H9 (cell line): ENCODE measurements around the gene DOCK9. TPM values are rescaled to one million over a fixed set of nuclear protein-coding genes. Genes with fewer than 3 reads are reported as not detected.

Experiments
- DNase-seq: peaks from one replicate; pipeline ENCODE4 v3.0.0-alpha.2; 2017
- H2AFZ ChIP-seq: one replicate; pipeline ENCODE4 v1.6.1; 2013; ENCODE audit warnings: mild to moderate bottlenecking, low read length, control low read depth, moderate library complexity
- H2AK5ac ChIP-seq: 2 replicates; pipeline ENCODE4 v1.6.1; 2013; ENCODE audit warnings: low read length, control low read depth, mixed read lengths; ENCODE audit not compliant: insufficient read length
- H2BK120ac ChIP-seq: one replicate; pipeline ENCODE4 v1.6.1; 2013; ENCODE audit warnings: low read depth, mild to moderate bottlenecking, low read length, control low read depth, inconsistent platforms; ENCODE audit not compliant: poor library complexity, severe bottlenecking
- H2BK12ac ChIP-seq: 2 replicates; pipeline ENCODE4 v1.6.1; 2013; ENCODE audit warnings: low read length, control low read depth, mixed read lengths, low read depth; ENCODE audit not compliant: insufficient read length
- H2BK15ac ChIP-seq: 2 replicates; pipeline ENCODE4 v1.6.1; 2013; ENCODE audit warnings: low read depth, low read length, control low read depth
- H2BK20ac ChIP-seq: one replicate; pipeline ENCODE4 v1.6.1; 2013; ENCODE audit warnings: low read depth, mild to moderate bottlenecking, low read length, control low read depth, inconsistent platforms; ENCODE audit not compliant: poor library complexity, severe bottlenecking
- H2BK5ac ChIP-seq: 2 replicates; pipeline ENCODE4 v1.6.1; 2013; ENCODE audit warnings: low read length, control low read depth, mixed read lengths; ENCODE audit not compliant: insufficient read length
- H3K14ac ChIP-seq: 2 replicates; pipeline ENCODE4 v1.6.1; 2013; ENCODE audit warnings: low read length, control low read depth; ENCODE audit not compliant: insufficient read depth
- H3K18ac ChIP-seq: 2 replicates; pipeline ENCODE4 v1.6.1; 2013; ENCODE audit warnings: low read depth, mild to moderate bottlenecking, mixed read lengths, low read length, control low read depth; ENCODE audit not compliant: insufficient read length
- H3K23ac ChIP-seq: 2 replicates; pipeline ENCODE4 v1.6.1; 2013; ENCODE audit warnings: low read length, control low read depth, mixed read lengths, low read depth; ENCODE audit not compliant: insufficient read length
- H3K23me2 ChIP-seq: 2 replicates; pipeline ENCODE4 v1.6.1; 2013; ENCODE audit warnings: low read depth, mild to moderate bottlenecking, mixed read lengths, low read length, control low read depth; ENCODE audit not compliant: insufficient read length, poor library complexity, severe bottlenecking
- H3K27ac ChIP-seq: 2 replicates; pipeline ENCODE4 v1.5.1; 2013; ENCODE audit warnings: low read length, control low read depth, mixed read lengths, low read depth; ENCODE audit not compliant: insufficient read length
- H3K27me3 ChIP-seq: 2 replicates; pipeline ENCODE4 v1.6.1; 2013; ENCODE audit warnings: low read length, control low read depth, inconsistent platforms; ENCODE audit not compliant: insufficient read depth
- H3K4ac ChIP-seq: 2 replicates; pipeline ENCODE4 v1.6.1; 2013; ENCODE audit warnings: low read depth, mild to moderate bottlenecking, control low read depth, inconsistent platforms, low read length, moderate library complexity
- H3K4me1 ChIP-seq: 2 replicates; pipeline ENCODE4 v1.6.1; 2013; ENCODE audit warnings: low read length, control low read depth, inconsistent platforms; ENCODE audit not compliant: insufficient read depth
- H3K4me2 ChIP-seq: 2 replicates; pipeline ENCODE4 v1.6.1; 2013; ENCODE audit warnings: low read length, control low read depth, mixed read lengths; ENCODE audit not compliant: insufficient read length, insufficient read depth
- H3K56ac ChIP-seq: 2 replicates; pipeline ENCODE4 v1.6.1; 2013; ENCODE audit warnings: low read depth, mild to moderate bottlenecking, mixed read lengths, low read length, control low read depth; ENCODE audit not compliant: insufficient read length
- H3K79me1 ChIP-seq: 2 replicates; pipeline ENCODE4 v1.6.1; 2013; ENCODE audit warnings: low read depth, mild to moderate bottlenecking, moderate library complexity, low read length, control low read depth, inconsistent platforms; ENCODE audit not compliant: insufficient read depth, poor library complexity, severe bottlenecking
- H3K79me2 ChIP-seq: 2 replicates; pipeline ENCODE4 v1.6.1; 2013; ENCODE audit warnings: low read length, control low read depth, inconsistent platforms; ENCODE audit not compliant: insufficient read depth
- H3K9ac ChIP-seq: 2 replicates; pipeline ENCODE4 v1.6.1; 2013; ENCODE audit warnings: low read length, control low read depth, mixed read lengths; ENCODE audit not compliant: insufficient read length; ENCODE audit errors: extremely low read depth
- H3K9me3 ChIP-seq: one replicate; pipeline ENCODE4 v1.6.1; 2013; ENCODE audit warnings: low read depth, low read length, inconsistent platforms; ENCODE audit not compliant: control insufficient read depth
- H3T11ph ChIP-seq: one replicate; pipeline ENCODE4 v1.6.1; 2013; ENCODE audit warnings: mild to moderate bottlenecking, low read length, control low read depth, inconsistent platforms
- H4K20me1 ChIP-seq: one replicate; pipeline ENCODE4 v1.6.1; 2013; ENCODE audit not compliant: control insufficient read depth, insufficient read length, insufficient read depth
- H4K5ac ChIP-seq: 2 replicates; pipeline ENCODE4 v1.6.1; 2013; ENCODE audit warnings: low read depth, mild to moderate bottlenecking, mixed read lengths, low read length, control low read depth; ENCODE audit not compliant: insufficient read length
- H4K8ac ChIP-seq: replicated peaks from 2 replicates; pipeline ENCODE4 v1.6.1; 2013; ENCODE audit warnings: low read length, control low read depth, mixed read lengths, low read depth; ENCODE audit not compliant: insufficient read length
- H4K91ac ChIP-seq: 2 replicates; pipeline ENCODE4 v1.6.1; 2013; ENCODE audit warnings: low read depth, mild to moderate bottlenecking, moderate library complexity, mixed read lengths, low read length, control low read depth; ENCODE audit not compliant: insufficient read length
- H3K27ac Mint-ChIP-seq, 3 experiments: 2 replicates in 2 of 3; 3 replicates in 1 of 3; pipeline ENCODE4 v1.8.0; 2020 to 2021; ENCODE audit warnings: mixed read lengths in 3 of 3, mild to moderate bottlenecking in 1 of 3, moderate library complexity in 1 of 3
- H3K27me3 Mint-ChIP-seq: 2 replicates; pipeline ENCODE4 v1.8.0; 2021; ENCODE audit warnings: low read depth, mild to moderate bottlenecking, moderate library complexity, mixed read lengths
- H3K36me3 Mint-ChIP-seq, 3 experiments: 2 replicates in 2 of 3; 3 replicates in 1 of 3; pipeline ENCODE4 v1.8.0; 2020 to 2021; ENCODE audit warnings: low read depth in 3 of 3, mixed read lengths in 3 of 3; ENCODE audit not compliant: insufficient read depth in 1 of 3
- H3K4me1 Mint-ChIP-seq, 2 experiments: 2 replicates each; pipeline ENCODE4 v1.8.0; 2020; ENCODE audit warnings: mixed read lengths in 2 of 2
- H3K4me3 Mint-ChIP-seq, 2 experiments: 2 replicates in 1 of 2; 3 replicates in 1 of 2; pipeline ENCODE4 v1.8.0; 2020 to 2021; ENCODE audit warnings: mild to moderate bottlenecking in 2 of 2, mixed read lengths in 2 of 2, moderate library complexity in 1 of 2
- H3K9me3 Mint-ChIP-seq, 2 experiments: 2 replicates in 1 of 2; 3 replicates in 1 of 2; pipeline ENCODE4 v1.8.0; 2020; ENCODE audit warnings: mild to moderate bottlenecking in 2 of 2, mixed read lengths in 2 of 2, moderate library complexity in 1 of 2
- WGBS: extraction: QIAGEN DNeasy Blood & Tissue Kit; methylation state at CpG from one replicate; pipeline ENCODE4 v1.1.7; 2013; ENCODE audit warnings: missing lambda C conversion rate, low lambda C conversion rate, mixed read lengths; ENCODE audit not compliant: insufficient read length; ENCODE audit errors: extremely low coverage; 5-methylcytosine and 5-hydroxymethylcytosine counted together
- total RNA-seq: library from RNA; stranded (reverse); gene quantifications from 2 replicates; pipeline ENCODE4 v1.2.1, GENCODE V29; 2021
- TF ChIP-seq, protein P1 (sequence below): fragments of 200-600 bp; sonication (generic); conservative IDR thresholded peaks from 3 replicates; pipeline ENCODE4 v1.8.0; 2021; ENCODE audit warnings: antibody characterized with exemption, mild to moderate bottlenecking

The DOCK9 gene
- total RNA-seq, 1 experiment from 2014 or later: 23.0 TPM

DNA sequence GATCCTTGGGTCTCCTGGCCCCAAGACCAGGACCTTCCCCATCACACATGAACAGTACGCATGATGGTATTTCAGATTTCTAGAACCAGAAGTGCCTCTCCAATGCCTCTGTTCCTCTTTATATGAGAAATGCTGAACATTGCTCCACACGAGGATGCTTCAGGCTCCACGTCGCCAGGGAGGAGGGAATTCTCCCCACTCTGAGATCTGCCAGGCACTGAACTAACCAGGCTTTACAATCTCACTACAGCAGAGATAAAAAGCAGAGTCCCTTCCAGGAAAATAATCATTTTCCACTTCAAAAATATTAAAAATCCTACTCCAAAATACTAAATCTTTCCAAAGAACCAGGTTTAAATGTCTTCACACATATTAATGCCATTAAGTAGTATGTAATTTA lies 10.4 kb downstream of the DOCK9 start:
- Histone ChIP-seq H3K4me1 (0 out of 2 replicates have a peak, but pooled peaks cover 2% of the 10 kb centered on the region), H3K9ac (no peak overlapping the region), H3K4ac (no peak overlapping the region), H2BK20ac (no peak overlapping the region), H3K27ac (no peak overlapping the region), H2BK12ac (no peak overlapping the region), H2AFZ (no peak overlapping the region), H2BK5ac (no peak overlapping the region), H2AK5ac (no peak overlapping the region), H4K91ac (no peak overlapping the region), H2BK120ac (no peak overlapping the region), H4K5ac (no peak overlapping the region), H3K79me1 (no peaks in the 10 kb centered on the region), H3K27me3 (no peaks in the 10 kb centered on the region), H3K18ac (no peak overlapping the region), H3T11ph (no peak overlapping the region), H2BK15ac (no peak overlapping the region), H3K23ac (no peak overlapping the region), H3K9me3 (no peaks in the 10 kb centered on the region), H3K4me2 (no peak overlapping the region), H4K20me1 (no peaks in the 10 kb centered on the region), H3K23me2 (no peaks in the 10 kb centered on the region), H3K56ac (no peak overlapping the region), H3K79me2 (no peaks in the 10 kb centered on the region), H3K14ac (no peak overlapping the region), H4K8ac (no peak overlapping the region)
- no peak for DNase-seq
- H3K27me3 Mint-ChIP-seq: no peaks in the 10 kb centered on the region
- no peaks in the 10 kb centered on the region; a peak in 2 of 7 replicates for H3K36me3 Mint-ChIP-seq
- TF ChIP-seq, protein P1, sequence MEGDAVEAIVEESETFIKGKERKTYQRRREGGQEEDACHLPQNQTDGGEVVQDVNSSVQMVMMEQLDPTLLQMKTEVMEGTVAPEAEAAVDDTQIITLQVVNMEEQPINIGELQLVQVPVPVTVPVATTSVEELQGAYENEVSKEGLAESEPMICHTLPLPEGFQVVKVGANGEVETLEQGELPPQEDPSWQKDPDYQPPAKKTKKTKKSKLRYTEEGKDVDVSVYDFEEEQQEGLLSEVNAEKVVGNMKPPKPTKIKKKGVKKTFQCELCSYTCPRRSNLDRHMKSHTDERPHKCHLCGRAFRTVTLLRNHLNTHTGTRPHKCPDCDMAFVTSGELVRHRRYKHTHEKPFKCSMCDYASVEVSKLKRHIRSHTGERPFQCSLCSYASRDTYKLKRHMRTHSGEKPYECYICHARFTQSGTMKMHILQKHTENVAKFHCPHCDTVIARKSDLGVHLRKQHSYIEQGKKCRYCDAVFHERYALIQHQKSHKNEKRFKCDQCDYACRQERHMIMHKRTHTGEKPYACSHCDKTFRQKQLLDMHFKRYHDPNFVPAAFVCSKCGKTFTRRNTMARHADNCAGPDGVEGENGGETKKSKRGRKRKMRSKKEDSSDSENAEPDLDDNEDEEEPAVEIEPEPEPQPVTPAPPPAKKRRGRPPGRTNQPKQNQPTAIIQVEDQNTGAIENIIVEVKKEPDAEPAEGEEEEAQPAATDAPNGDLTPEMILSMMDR: no peak
- no CpG with 5 or more reads among the region's 4 CpGs for WGBS
- peak overlapping the region in 1 of 3 experiments; percentile 40; a peak in 1 of 7 replicates for H3K27ac Mint-ChIP-seq
- no peaks in the 10 kb centered on the region for H3K9me3 Mint-ChIP-seq
- no peak overlapping the region for H3K4me3 Mint-ChIP-seq
- peaks cover 7 to 8% of the 10 kb centered on the region in 2 experiments for H3K4me1 Mint-ChIP-seq
